ENCODE results near the gene POLD2.
A peak's percentile ranks its signal among the peaks of the same experiment; 100 is the strongest.

POLD2 gene

DNA sequence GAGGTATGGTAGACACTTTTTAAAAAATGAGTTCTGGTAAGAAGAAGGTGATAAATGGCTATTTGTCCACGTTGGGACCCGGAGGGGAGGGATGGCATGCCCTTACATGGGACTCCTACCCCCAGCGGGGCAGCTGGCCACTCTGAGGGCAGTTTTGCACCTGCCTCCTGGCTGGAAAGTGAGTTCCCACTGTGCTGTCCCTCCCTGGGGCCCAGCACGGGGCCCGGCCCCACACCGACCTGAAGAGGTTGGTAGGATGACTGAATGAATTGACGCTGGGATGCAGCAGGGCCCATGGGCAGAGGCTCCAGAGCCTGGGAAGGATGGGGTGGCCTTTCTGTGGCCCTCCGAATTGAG lies 19.8 kb downstream of the POLD2 start:
- peak overlapping the region in 5 of 7 experiments; percentile 1 to 70 (median 54) for H3K4me3 ChIP-seq (ENCODE audit: control insufficient read depth in 1 of 7, extremely low read depth in 1 of 7, insufficient read depth in 4 of 7, low read depth in 2 of 7, low read length in 6 of 7)
- POLR2A ChIA-PET: no interaction called here

GRCh38 chr7:44102846-44103565 lies 20.3 kb downstream of the POLD2 start:
- POLR2A ChIA-PET: no interaction called here
- Histone ChIP-seq H3K27me3 (replicated peaks in 2 of 5; ENCODE audit: control insufficient read depth in 4 of 5, insufficient read depth in 5 of 5, low read length in 4 of 5) (no peaks in the 10 kb centered on the region), H3K4me3 (ENCODE audit: control insufficient read depth in 1 of 7, extremely low read depth in 1 of 7, insufficient read depth in 4 of 7, low read depth in 2 of 7, low read length in 6 of 7) (peak overlapping the region in 2 of 7 experiments; percentile 55 to 70), H3K4me1 (ENCODE audit: control extremely low read depth in 1 of 4, control insufficient read depth in 4 of 4, insufficient read depth in 4 of 4, low read length in 3 of 4) (peaks cover 5 to 32% (median 18%) of the 10 kb centered on the region in 4 experiments), H3K9me3 (ENCODE audit: control extremely low read depth in 1 of 5, control insufficient read depth in 4 of 5, insufficient read depth in 2 of 5, low read depth in 1 of 5, low read length in 4 of 5) (no peaks in the 10 kb centered on the region), H3K27ac (ENCODE audit: insufficient read depth in 1 of 2, low read depth in 1 of 2, low read length in 2 of 2, poor library complexity in 1 of 2, severe bottlenecking in 2 of 2) (no peak overlapping the region), H3K36me3 (ENCODE audit: control insufficient read depth in 4 of 4, insufficient read depth in 4 of 4, low read length in 3 of 4) (peaks cover 0 to 3% (median 0%) of the 10 kb centered on the region in 4 experiments)
- CTCF ChIA-PET: interaction anchor here (1.0 to 1.4 kb wide), 2 partner anchors 16 to 18 kb away, joined by 3 to 4 read pairs; no protein-coding TSS in a partner anchor
- 76% methylated on average over 8 of the region's 8 CpGs for WGBS (ENCODE audit: insufficient coverage)
- DNase-seq: no peak

More for the DNA sequence above, 19.8 kb downstream of the POLD2 start:
- DNase-seq: no peak
- CTCF ChIA-PET: no interaction called here
- H3K9me3 ChIP-seq (ENCODE audit: control extremely low read depth in 1 of 5, control insufficient read depth in 4 of 5, insufficient read depth in 2 of 5, low read depth in 1 of 5, low read length in 4 of 5): no peaks in the 10 kb centered on the region
- no peak overlapping the region for H3K27ac ChIP-seq (ENCODE audit: insufficient read depth in 1 of 2, low read depth in 1 of 2, low read length in 2 of 2, poor library complexity in 1 of 2, severe bottlenecking in 2 of 2)
- 73% methylated on average over 7 of the region's 8 CpGs for WGBS (ENCODE audit: insufficient coverage)
- peaks cover 3 to 30% (median 18%) of the 10 kb centered on the region in 4 experiments for H3K4me1 ChIP-seq (ENCODE audit: control extremely low read depth in 1 of 4, control insufficient read depth in 4 of 4, insufficient read depth in 4 of 4, low read length in 3 of 4)
- no peaks in the 10 kb centered on the region for H3K27me3 ChIP-seq (replicated peaks in 2 of 5; ENCODE audit: control insufficient read depth in 4 of 5, insufficient read depth in 5 of 5, low read length in 4 of 5)
- peaks cover 0 to 7% (median 0%) of the 10 kb centered on the region in 4 experiments for H3K36me3 ChIP-seq (ENCODE audit: control insufficient read depth in 4 of 4, insufficient read depth in 4 of 4, low read length in 3 of 4)

GRCh38 chr7:44101966-44102845 lies 21.1 kb downstream of the POLD2 start:
- Histone ChIP-seq H3K4me1 (ENCODE audit: control extremely low read depth in 1 of 4, control insufficient read depth in 4 of 4, insufficient read depth in 4 of 4, low read length in 3 of 4) (peaks cover 9 to 40% (median 26%) of the 10 kb centered on the region in 4 experiments), H3K9me3 (ENCODE audit: control extremely low read depth in 1 of 5, control insufficient read depth in 4 of 5, insufficient read depth in 2 of 5, low read depth in 1 of 5, low read length in 4 of 5) (no peaks in the 10 kb centered on the region), H3K36me3 (ENCODE audit: control insufficient read depth in 4 of 4, insufficient read depth in 4 of 4, low read length in 3 of 4) (peaks cover 0 to 3% (median 0%) of the 10 kb centered on the region in 4 experiments), H3K4me3 (ENCODE audit: control insufficient read depth in 1 of 7, extremely low read depth in 1 of 7, insufficient read depth in 4 of 7, low read depth in 2 of 7, low read length in 6 of 7) (no peak overlapping the region), H3K27me3 (replicated peaks in 2 of 5; ENCODE audit: control insufficient read depth in 4 of 5, insufficient read depth in 5 of 5, low read length in 4 of 5) (no peaks in the 10 kb centered on the region), H3K27ac (ENCODE audit: insufficient read depth in 1 of 2, low read depth in 1 of 2, low read length in 2 of 2, poor library complexity in 1 of 2, severe bottlenecking in 2 of 2) (no peak overlapping the region)
- ChIA-PET CTCF (interaction anchor here (1.0 to 1.4 kb wide), 3 partner anchors 14 to 17 kb away, joined by 3 to 4 read pairs (median 4); no protein-coding TSS in a partner anchor), POLR2A (no interaction called here)
- 97% methylated on average over 14 of the region's 14 CpGs for WGBS (ENCODE audit: insufficient coverage)
- no peak for DNase-seq

GRCh38 chr7:44101303-44101965 lies 21.9 kb downstream of the POLD2 start:
- no peaks in the 10 kb centered on the region for H3K27me3 ChIP-seq (replicated peaks in 2 of 5; ENCODE audit: control insufficient read depth in 4 of 5, insufficient read depth in 5 of 5, low read length in 4 of 5)
- DNase-seq: no peak
- peaks cover 9 to 48% (median 32%) of the 10 kb centered on the region in 4 experiments for H3K4me1 ChIP-seq (ENCODE audit: control extremely low read depth in 1 of 4, control insufficient read depth in 4 of 4, insufficient read depth in 4 of 4, low read length in 3 of 4)
- WGBS (ENCODE audit: insufficient coverage): 100% methylated on average over 1 of the region's 3 CpGs
- no peak overlapping the region for H3K4me3 ChIP-seq (ENCODE audit: control insufficient read depth in 1 of 7, extremely low read depth in 1 of 7, insufficient read depth in 4 of 7, low read depth in 2 of 7, low read length in 6 of 7)
- H3K36me3 ChIP-seq (ENCODE audit: control insufficient read depth in 4 of 4, insufficient read depth in 4 of 4, low read length in 3 of 4): no peaks in the 10 kb centered on the region
- no peaks in the 10 kb centered on the region for H3K9me3 ChIP-seq (ENCODE audit: control extremely low read depth in 1 of 5, control insufficient read depth in 4 of 5, insufficient read depth in 2 of 5, low read depth in 1 of 5, low read length in 4 of 5)
- ChIA-PET POLR2A (no interaction called here), CTCF (interaction anchor here (0.9 to 1.0 kb wide), 3 partner anchors 10 to 15 kb away, joined by 3 to 4 read pairs (median 3); no protein-coding TSS in a partner anchor)
- H3K27ac ChIP-seq (ENCODE audit: insufficient read depth in 1 of 2, low read depth in 1 of 2, low read length in 2 of 2, poor library complexity in 1 of 2, severe bottlenecking in 2 of 2): no peak overlapping the region

GRCh38 chr7:44100458-44101302 lies 22.7 kb downstream of the POLD2 start:
- Histone ChIP-seq H3K9me3 (ENCODE audit: control extremely low read depth in 1 of 5, control insufficient read depth in 4 of 5, insufficient read depth in 2 of 5, low read depth in 1 of 5, low read length in 4 of 5) (no peaks in the 10 kb centered on the region), H3K4me3 (ENCODE audit: control insufficient read depth in 1 of 7, extremely low read depth in 1 of 7, insufficient read depth in 4 of 7, low read depth in 2 of 7, low read length in 6 of 7) (no peak overlapping the region), H3K36me3 (ENCODE audit: control insufficient read depth in 4 of 4, insufficient read depth in 4 of 4, low read length in 3 of 4) (no peaks in the 10 kb centered on the region), H3K27me3 (replicated peaks in 2 of 5; ENCODE audit: control insufficient read depth in 4 of 5, insufficient read depth in 5 of 5, low read length in 4 of 5) (no peaks in the 10 kb centered on the region), H3K4me1 (ENCODE audit: control extremely low read depth in 1 of 4, control insufficient read depth in 4 of 4, insufficient read depth in 4 of 4, low read length in 3 of 4) (peaks cover 9 to 47% (median 32%) of the 10 kb centered on the region in 4 experiments), H3K27ac (ENCODE audit: insufficient read depth in 1 of 2, low read depth in 1 of 2, low read length in 2 of 2, poor library complexity in 1 of 2, severe bottlenecking in 2 of 2) (no peak overlapping the region)
- CTCF ChIA-PET: interaction anchor here (0.9 to 1.0 kb wide), 2 partner anchors 9 to 15 kb away, joined by 3 to 4 read pairs; no protein-coding TSS in a partner anchor
- POLR2A ChIA-PET: no interaction called here
- 85% methylated on average over 7 of the region's 10 CpGs for WGBS (ENCODE audit: insufficient coverage)
- DNase-seq: no peak

GRCh38 chr7:44099669-44100068 lies 23.7 kb downstream of the POLD2 start:
- peak in 2 of 3 donors; percentile 18 to 39 for DNase-seq
- no peaks in the 10 kb centered on the region for H3K9me3 ChIP-seq (ENCODE audit: control extremely low read depth in 1 of 5, control insufficient read depth in 4 of 5, insufficient read depth in 2 of 5, low read depth in 1 of 5, low read length in 4 of 5)
- whole genome bisulfite sequencing (ENCODE audit: insufficient coverage): no CpG with 5 or more reads among the region's 4 CpGs
- peaks cover 9 to 37% (median 25%) of the 10 kb centered on the region in 4 experiments for H3K4me1 ChIP-seq (ENCODE audit: control extremely low read depth in 1 of 4, control insufficient read depth in 4 of 4, insufficient read depth in 4 of 4, low read length in 3 of 4)
- POLR2A ChIA-PET: interaction anchor here (0.6 kb wide), 1 partner anchor 8 kb away, joined by 3 read pairs; no protein-coding TSS in a partner anchor
- CTCF ChIA-PET: interaction anchor here (1.2 to 1.6 kb wide), 2 partner anchors 23 to 98 kb away, joined by 3 to 4 read pairs; no protein-coding TSS in a partner anchor
- H3K27me3 ChIP-seq (replicated peaks in 2 of 5; ENCODE audit: control insufficient read depth in 4 of 5, insufficient read depth in 5 of 5, low read length in 4 of 5): no peaks in the 10 kb centered on the region
- no peaks in the 10 kb centered on the region for H3K36me3 ChIP-seq (ENCODE audit: control insufficient read depth in 4 of 4, insufficient read depth in 4 of 4, low read length in 3 of 4)
- H3K4me3 ChIP-seq (ENCODE audit: control insufficient read depth in 1 of 7, extremely low read depth in 1 of 7, insufficient read depth in 4 of 7, low read depth in 2 of 7, low read length in 6 of 7): no peak overlapping the region
- no peak overlapping the region for H3K27ac ChIP-seq (ENCODE audit: insufficient read depth in 1 of 2, low read depth in 1 of 2, low read length in 2 of 2, poor library complexity in 1 of 2, severe bottlenecking in 2 of 2)
